ENCODE measurements around the gene DMRT1.
"Not testable (repeated sequence)": the region's sequence is repeated elsewhere in the genome, so short reads cannot be mapped to it uniquely, and the experiment has no call there.

DMRT1 gene

DNA sequence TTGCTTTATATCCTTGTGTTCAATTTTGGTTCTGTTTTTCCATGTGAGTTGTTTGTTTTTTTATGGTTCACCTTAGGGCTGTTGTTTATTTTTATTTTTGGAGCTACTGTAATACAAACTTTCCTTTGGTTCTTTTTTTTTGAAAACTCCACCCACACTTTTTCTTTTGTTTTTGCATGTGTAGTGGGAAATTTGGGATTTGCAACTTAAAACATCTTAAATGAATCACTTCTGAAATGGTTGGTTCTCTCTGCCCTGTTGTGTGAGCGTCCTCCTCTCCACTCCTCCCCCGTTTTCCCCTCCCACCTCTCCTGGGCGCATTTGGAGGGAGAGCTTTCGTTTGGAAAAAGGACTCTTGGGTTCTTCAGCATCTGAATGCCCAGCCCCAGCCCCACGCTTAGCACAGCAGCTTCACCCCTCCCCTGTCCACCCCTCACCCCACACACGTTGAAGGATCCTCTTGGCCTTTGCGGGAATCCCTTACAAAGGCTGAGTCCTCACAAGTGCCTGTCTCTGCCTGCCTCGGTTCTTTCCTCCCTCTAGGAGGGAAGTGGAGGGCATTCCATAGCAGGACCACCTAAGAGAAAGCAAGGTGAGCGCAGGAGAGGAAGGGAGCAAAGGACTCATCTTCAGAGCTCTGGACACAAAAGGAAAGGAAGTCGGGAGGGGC lies 67.2 kb downstream of the DMRT1 start:
- TF ChIP-seq, protein P1, sequence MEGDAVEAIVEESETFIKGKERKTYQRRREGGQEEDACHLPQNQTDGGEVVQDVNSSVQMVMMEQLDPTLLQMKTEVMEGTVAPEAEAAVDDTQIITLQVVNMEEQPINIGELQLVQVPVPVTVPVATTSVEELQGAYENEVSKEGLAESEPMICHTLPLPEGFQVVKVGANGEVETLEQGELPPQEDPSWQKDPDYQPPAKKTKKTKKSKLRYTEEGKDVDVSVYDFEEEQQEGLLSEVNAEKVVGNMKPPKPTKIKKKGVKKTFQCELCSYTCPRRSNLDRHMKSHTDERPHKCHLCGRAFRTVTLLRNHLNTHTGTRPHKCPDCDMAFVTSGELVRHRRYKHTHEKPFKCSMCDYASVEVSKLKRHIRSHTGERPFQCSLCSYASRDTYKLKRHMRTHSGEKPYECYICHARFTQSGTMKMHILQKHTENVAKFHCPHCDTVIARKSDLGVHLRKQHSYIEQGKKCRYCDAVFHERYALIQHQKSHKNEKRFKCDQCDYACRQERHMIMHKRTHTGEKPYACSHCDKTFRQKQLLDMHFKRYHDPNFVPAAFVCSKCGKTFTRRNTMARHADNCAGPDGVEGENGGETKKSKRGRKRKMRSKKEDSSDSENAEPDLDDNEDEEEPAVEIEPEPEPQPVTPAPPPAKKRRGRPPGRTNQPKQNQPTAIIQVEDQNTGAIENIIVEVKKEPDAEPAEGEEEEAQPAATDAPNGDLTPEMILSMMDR (conservative IDR thresholded peaks at IDR 0.05) = no peak
- no peak overlapping the region for H3K27ac ChIP-seq

DNA sequence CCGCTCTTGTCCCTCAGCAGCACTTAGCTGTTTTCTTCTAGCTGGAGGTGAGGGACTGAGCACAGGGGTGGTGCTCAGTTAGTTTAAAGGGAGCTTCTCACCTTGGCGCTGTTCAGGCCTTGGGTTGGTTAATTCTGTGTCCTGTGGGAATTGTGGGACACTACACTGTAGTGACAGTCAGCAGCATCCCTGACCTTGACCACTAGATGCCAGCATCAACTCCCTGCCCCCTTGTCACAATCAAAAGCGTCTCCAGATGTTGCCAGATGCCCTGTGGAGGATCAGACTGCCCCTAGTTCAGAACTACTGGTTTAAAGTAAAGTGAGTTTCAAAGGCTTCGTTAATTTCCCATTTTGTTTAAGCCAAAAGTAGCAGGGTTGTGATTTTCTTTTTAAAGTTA lies 69.5 kb downstream of the DMRT1 start:
- TF ChIP-seq, protein P1 (conservative IDR thresholded peaks at IDR 0.05) = peak; percentile 75
- no peak overlapping the region for H3K27ac ChIP-seq

GRCh38 chr9:912776-913175 lies 71.3 kb downstream of the DMRT1 start:
- TF ChIP-seq, protein P1 (conservative IDR thresholded peaks at IDR 0.05) = no peak
- no peak overlapping the region for H3K27ac ChIP-seq

DNA sequence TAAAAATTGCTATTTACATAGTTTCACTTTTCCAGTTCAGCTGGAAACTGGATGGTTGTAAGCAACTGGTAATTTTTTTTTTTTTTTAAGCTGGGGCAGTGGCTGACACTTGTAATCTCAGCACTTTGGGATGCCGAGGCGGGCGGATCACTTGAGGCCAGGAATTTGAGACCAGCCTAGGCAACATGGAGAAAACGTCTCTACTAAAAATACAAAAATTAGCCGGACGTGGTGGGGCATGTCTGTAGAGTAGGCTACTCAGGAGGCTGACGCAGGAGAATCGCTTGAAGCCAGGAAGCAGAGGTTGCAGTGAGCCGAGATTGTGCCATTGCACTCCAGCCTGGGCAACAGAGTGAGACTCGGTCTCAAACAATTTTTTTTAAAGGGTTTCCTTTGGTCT lies 72.0 kb downstream of the DMRT1 start:
- not testable (repeated sequence) for H3K27ac ChIP-seq

- H3K27ac ChIP-seq = no peak overlapping the region
- TF ChIP-seq, protein P1 (conservative IDR thresholded peaks at IDR 0.05) = no peak
Measured at GRCh38 chr9:917730-918129, 76.2 kb downstream of the DMRT1 start.

- TF ChIP-seq, protein P1 (conservative IDR thresholded peaks at IDR 0.05) = no peak
- no peak overlapping the region for H3K27ac ChIP-seq
Measured at GRCh38 chr9:920927-921326, 79.4 kb downstream of the DMRT1 start.

- TF ChIP-seq, protein P1 (conservative IDR thresholded peaks at IDR 0.05) = no peak
- H3K27ac ChIP-seq = no peak overlapping the region
Measured at GRCh38 chr9:922171-922570, 80.7 kb downstream of the DMRT1 start.

DNA sequence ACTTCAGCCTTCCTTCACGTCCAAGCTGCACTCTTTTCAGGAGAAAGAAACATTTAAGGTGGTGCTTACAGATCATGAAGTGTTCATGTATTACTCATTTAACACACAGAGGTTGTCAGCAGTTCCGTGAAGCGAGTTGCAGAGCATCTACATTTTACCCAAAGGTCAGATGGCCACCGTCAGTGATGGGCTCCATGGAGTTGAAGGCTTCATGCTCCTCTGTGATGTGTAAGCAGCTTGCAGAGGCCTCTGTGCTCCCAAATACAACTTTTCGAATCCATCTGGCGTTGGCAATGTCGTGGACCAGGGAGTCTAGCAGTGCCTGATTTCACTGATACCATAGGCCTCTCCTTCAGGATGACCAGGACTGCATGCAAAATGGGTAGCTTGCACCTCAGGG lies 81.2 kb downstream of the DMRT1 start:
- TF ChIP-seq, protein P1 (conservative IDR thresholded peaks at IDR 0.05) = no peak

More for the DNA sequence above, 81.2 kb downstream of the DMRT1 start:
- H3K27ac ChIP-seq = no peak overlapping the region
